ENCODE results near the gene NAV1.
"Not testable (repeated sequence)": the region's sequence is repeated elsewhere in the genome, so short reads cannot be mapped to it uniquely, and the experiment has no call there.

The NAV1 gene

DNA sequence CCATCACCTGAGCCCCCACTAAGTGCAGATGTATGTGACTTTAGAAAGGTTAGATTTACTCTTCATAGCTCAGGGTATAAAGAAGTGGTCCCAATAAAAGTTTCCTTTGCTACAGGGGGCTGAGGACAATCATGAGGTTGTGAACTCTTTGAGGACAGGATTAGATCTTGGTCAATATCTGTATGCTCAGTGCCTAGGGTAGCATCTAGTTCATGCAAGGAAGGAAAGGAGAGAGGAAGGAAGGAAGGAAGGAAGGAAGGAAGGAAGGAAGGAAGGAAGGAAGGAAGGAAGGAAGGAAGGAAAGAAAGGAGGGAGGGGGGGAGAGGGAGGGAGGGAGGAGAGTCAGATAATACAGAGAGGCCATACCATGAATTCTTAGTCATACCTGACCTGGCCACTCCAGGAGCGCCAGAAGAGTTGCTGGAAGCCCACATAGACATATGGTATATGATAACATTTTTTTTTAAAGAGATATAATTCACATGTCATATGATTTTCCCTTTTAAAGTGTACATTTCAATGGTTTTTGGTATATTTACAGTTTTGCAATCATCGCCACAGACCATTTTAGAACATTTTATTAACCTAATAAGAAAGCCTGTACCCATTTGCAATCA lies 22.3 kb upstream of the NAV1 start:
- FAIRE-seq (no peak), DNase-seq (ENCODE audit: insufficient read length, low spot score) (no peak)
- no peak for TF ChIP-seq POLR2AphosphoS5 (IDR thresholded peaks at IDR 0.05; ENCODE audit: low read depth, low read length)
- no peak for TF ChIP-seq SPI1 (IDR thresholded peaks at IDR 0.05; ENCODE audit: low read depth, low read length)
- TF ChIP-seq PAX5 (IDR thresholded peaks at IDR 0.05; ENCODE audit: insufficient read depth, low read length, severe bottlenecking), result no peak
- no peak for TF ChIP-seq TAF1 (IDR thresholded peaks at IDR 0.05; ENCODE audit: low read depth, low read length)
- no peak for TF ChIP-seq POU2F2 (IDR thresholded peaks at IDR 0.05; ENCODE audit: low read depth, low read length)
- TF ChIP-seq POLR2A (IDR thresholded peaks at IDR 0.05; ENCODE audit: low read depth, low read length), result no peak

DNA sequence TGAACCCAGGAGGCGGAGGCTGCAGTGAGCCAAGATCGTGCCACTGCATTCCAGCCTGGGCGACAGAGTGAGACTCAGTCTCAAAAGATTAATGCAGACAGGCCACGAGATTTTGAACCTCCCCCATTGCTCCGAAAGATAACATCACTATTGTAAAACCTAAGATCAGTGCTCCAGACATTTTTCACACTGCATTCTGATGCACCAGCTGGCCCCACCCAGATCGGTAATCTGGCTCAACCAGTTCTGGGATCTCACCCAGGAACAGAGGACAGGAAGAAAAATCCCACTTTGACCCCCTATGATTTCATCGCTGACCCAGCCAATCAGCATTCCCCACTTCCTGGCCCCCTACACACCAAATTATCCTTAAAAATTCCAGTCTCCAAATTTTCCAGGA lies 21.3 kb upstream of the NAV1 start:
- FAIRE-seq (no peak), DNase-seq (ENCODE audit: insufficient read length, low spot score) (no peak)
- TF ChIP-seq PAX5 (IDR thresholded peaks at IDR 0.05; ENCODE audit: insufficient read depth, low read length, severe bottlenecking) (no peak), POLR2AphosphoS5 (IDR thresholded peaks at IDR 0.05; ENCODE audit: low read depth, low read length) (no peak), POLR2A (IDR thresholded peaks at IDR 0.05; ENCODE audit: low read depth, low read length) (no peak), TAF1 (IDR thresholded peaks at IDR 0.05; ENCODE audit: low read depth, low read length) (no peak), POU2F2 (IDR thresholded peaks at IDR 0.05; ENCODE audit: low read depth, low read length) (no peak), SPI1 (IDR thresholded peaks at IDR 0.05; ENCODE audit: low read depth, low read length) (no peak)

- FAIRE-seq (no peak), DNase-seq (ENCODE audit: insufficient read length, low spot score) (no peak)
- TF ChIP-seq POU2F2 (IDR thresholded peaks at IDR 0.05; ENCODE audit: low read depth, low read length) (no peak), POLR2AphosphoS5 (IDR thresholded peaks at IDR 0.05; ENCODE audit: low read depth, low read length) (no peak), TAF1 (IDR thresholded peaks at IDR 0.05; ENCODE audit: low read depth, low read length) (no peak), SPI1 (IDR thresholded peaks at IDR 0.05; ENCODE audit: low read depth, low read length) (no peak), POLR2A (IDR thresholded peaks at IDR 0.05; ENCODE audit: low read depth, low read length) (no peak), PAX5 (IDR thresholded peaks at IDR 0.05; ENCODE audit: insufficient read depth, low read length, severe bottlenecking) (no peak)
These were observed 20.9 kb upstream of the NAV1 start for GRCh38 chr1:201518071-201518470.

DNA sequence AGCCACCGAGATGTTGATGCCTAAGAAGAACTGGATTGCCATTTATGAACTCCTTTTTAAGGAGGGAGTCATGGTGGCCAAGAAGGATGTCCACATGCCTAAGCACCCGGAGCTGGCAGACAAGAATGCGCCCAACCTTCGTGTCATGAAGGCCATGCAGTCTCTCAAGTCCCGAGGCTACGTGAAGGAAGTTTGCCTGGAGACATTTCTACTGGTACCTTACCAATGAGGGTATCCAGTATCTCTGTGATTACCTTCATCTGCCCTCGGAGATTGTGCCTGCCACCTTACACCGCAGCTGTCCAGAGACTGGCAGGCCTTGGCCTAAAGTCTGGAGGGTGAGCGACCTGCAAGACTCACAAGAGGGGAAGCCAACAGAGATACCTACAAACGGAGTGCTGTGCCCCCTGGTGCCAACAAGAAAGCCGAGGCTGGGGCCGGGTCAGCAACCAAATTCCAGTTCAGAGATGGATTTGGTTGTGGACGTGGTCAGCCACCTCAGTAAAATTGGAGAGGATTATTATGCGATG lies 18.8 kb upstream of the NAV1 start:
- FAIRE-seq; DNase-seq (ENCODE audit: insufficient read length, low spot score): not testable (repeated sequence)

DNA sequence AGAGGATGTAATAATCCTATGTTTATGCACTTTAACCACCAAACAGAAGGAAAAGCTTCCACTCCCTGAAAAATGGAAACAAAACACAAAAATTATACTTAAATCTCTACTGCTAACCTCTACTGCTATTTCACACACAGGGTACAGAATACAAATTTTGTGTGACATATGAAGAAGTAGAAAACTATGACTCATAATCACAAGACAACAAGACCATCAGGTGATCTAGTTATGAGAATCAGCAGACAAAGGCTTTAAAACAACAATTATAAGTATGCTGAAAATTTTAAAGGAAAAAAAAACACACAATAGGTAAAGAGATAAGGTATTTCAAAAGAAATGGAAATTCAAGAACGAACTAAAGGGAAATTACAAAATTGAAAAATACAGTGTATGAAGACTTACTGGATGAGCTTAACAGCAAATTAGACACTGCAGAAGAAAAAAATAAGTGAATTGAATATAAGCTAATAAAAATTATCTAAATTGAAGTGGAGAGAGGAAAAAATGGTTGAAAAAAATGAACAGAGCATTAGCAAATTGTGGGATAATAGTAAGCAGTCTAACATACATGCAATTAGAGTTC lies 13.6 kb upstream of the NAV1 start:
- FAIRE-seq (no peak), DNase-seq (ENCODE audit: insufficient read length, low spot score) (no peak)
- TF ChIP-seq TAF1 (IDR thresholded peaks at IDR 0.05; ENCODE audit: low read depth, low read length) (no peak), PAX5 (IDR thresholded peaks at IDR 0.05; ENCODE audit: insufficient read depth, low read length, severe bottlenecking) (no peak), POLR2AphosphoS5 (IDR thresholded peaks at IDR 0.05; ENCODE audit: low read depth, low read length) (no peak), POLR2A (IDR thresholded peaks at IDR 0.05; ENCODE audit: low read depth, low read length) (no peak), POU2F2 (IDR thresholded peaks at IDR 0.05; ENCODE audit: low read depth, low read length) (no peak), SPI1 (IDR thresholded peaks at IDR 0.05; ENCODE audit: low read depth, low read length) (no peak)

DNA sequence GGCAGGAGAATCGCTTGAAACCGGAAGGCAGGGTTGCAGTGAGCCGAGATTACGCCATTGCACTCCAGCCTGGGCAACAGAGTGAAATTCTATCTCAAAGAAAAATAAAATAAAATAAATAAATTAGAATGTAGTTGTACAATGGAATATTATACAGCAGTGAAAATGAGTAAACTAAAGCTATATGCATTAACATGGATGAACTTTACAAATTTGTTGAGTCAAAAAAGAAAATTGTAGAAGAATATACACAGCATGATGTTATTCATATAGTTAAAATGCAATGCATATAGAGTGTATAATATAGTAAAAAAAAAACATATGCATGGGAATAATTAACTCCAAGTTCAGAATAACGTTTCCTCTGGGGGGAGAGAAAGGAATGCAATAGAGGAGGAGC lies 11.0 kb upstream of the NAV1 start:
- no peak for FAIRE-seq
- TF ChIP-seq PAX5 (IDR thresholded peaks at IDR 0.05; ENCODE audit: insufficient read depth, low read length, severe bottlenecking) (no peak), TAF1 (IDR thresholded peaks at IDR 0.05; ENCODE audit: low read depth, low read length) (no peak), POLR2AphosphoS5 (IDR thresholded peaks at IDR 0.05; ENCODE audit: low read depth, low read length) (no peak), SPI1 (IDR thresholded peaks at IDR 0.05; ENCODE audit: low read depth, low read length) (no peak), POU2F2 (IDR thresholded peaks at IDR 0.05; ENCODE audit: low read depth, low read length) (no peak), POLR2A (IDR thresholded peaks at IDR 0.05; ENCODE audit: low read depth, low read length) (no peak)
- DNase-seq (ENCODE audit: insufficient read length, low spot score), result no peak

- FAIRE-seq (no peak), DNase-seq (ENCODE audit: insufficient read length, low spot score) (no peak)
- TF ChIP-seq POLR2AphosphoS5 (IDR thresholded peaks at IDR 0.05; ENCODE audit: low read depth, low read length), result no peak
- TF ChIP-seq POU2F2 (IDR thresholded peaks at IDR 0.05; ENCODE audit: low read depth, low read length), result no peak
- no peak for TF ChIP-seq POLR2A (IDR thresholded peaks at IDR 0.05; ENCODE audit: low read depth, low read length)
- TF ChIP-seq SPI1 (IDR thresholded peaks at IDR 0.05; ENCODE audit: low read depth, low read length), result no peak
- no peak for TF ChIP-seq PAX5 (IDR thresholded peaks at IDR 0.05; ENCODE audit: insufficient read depth, low read length, severe bottlenecking)
These were observed 10.2 kb upstream of the NAV1 start for GRCh38 chr1:201528631-201529252.

GRCh38 chr1:201530741-201531531 lies 8.0 kb upstream of the NAV1 start:
- no peak for FAIRE-seq
- DNase-seq (ENCODE audit: insufficient read length, low spot score), result peak; percentile 56
- TF ChIP-seq POU2F2 (IDR thresholded peaks at IDR 0.05; ENCODE audit: low read depth, low read length), result no peak

GRCh38 chr1:201531551-201532425 lies 7.1 kb upstream of the NAV1 start:
- DNase-seq (ENCODE audit: insufficient read length, low spot score) (no peak), FAIRE-seq (no peak)
- TF ChIP-seq POLR2AphosphoS5 (IDR thresholded peaks at IDR 0.05; ENCODE audit: low read depth, low read length) (no peak), POU2F2 (IDR thresholded peaks at IDR 0.05; ENCODE audit: low read depth, low read length) (no peak), TAF1 (IDR thresholded peaks at IDR 0.05; ENCODE audit: low read depth, low read length) (no peak), POLR2A (IDR thresholded peaks at IDR 0.05; ENCODE audit: low read depth, low read length) (no peak), PAX5 (IDR thresholded peaks at IDR 0.05; ENCODE audit: insufficient read depth, low read length, severe bottlenecking) (no peak), SPI1 (IDR thresholded peaks at IDR 0.05; ENCODE audit: low read depth, low read length) (no peak)

Measured in GM12891 (cell line).